B cell (primary cell): ENCODE measurements around the gene CAPN14.

Experiments
- CTCF ChIP-seq: fragments of 200-600 bp; IDR thresholded peaks from one replicate; pipeline ENCODE4 v1.8.0; 2022; ENCODE audit warnings: antibody characterized with exemption, mild to moderate bottlenecking
- EZH2 ChIP-seq: IDR thresholded peaks from 2 replicates; pipeline ENCODE4 v1.6.1; 2012; ENCODE audit warnings: borderline replicate concordance, low read depth, mild to moderate bottlenecking, moderate library complexity, low read length; ENCODE audit not compliant: insufficient read depth, poor library complexity, severe bottlenecking

- no peak for TF ChIP-seq CTCF
- no peak for TF ChIP-seq EZH2
These were observed 69.7 kb downstream of the CAPN14 start for GRCh38 chr2:31147645-31148044.
